ENCODE measurements around the gene CPOX.
A peak's percentile ranks its signal among the peaks of the same experiment; 100 is the strongest.
"Not testable (repeated sequence)": the region's sequence is repeated elsewhere in the genome, so short reads cannot be mapped to it uniquely, and the experiment has no call there.

The CPOX gene

GRCh38 chr3:98593046-98593936, at the start of gene CPOX:
TSS of gene CPOX (minus strand) at chr3:98593611. CDS start at chr3:98593504, 107 bp downstream.
- peak; percentile 50 to 62 for DNase-seq (ENCODE audit: low read depth in 2 of 2, low spot score in 1 of 2)

- DNase-seq (ENCODE audit: low read depth in 2 of 2, low spot score in 1 of 2): not testable (repeated sequence)
Measured at GRCh38 chr3:98642769-98643168, 49.4 kb upstream of the CPOX start.

- DNase-seq (ENCODE audit: low read depth in 2 of 2, low spot score in 1 of 2): not testable (repeated sequence)
Measured at GRCh38 chr3:98641756-98642155, 48.3 kb upstream of the CPOX start.

GRCh38 chr3:98638515-98638914, 45.1 kb upstream of the CPOX start:
- DNase-seq (ENCODE audit: low read depth in 2 of 2, low spot score in 1 of 2): not testable (repeated sequence)

GRCh38 chr3:98630416-98630815, 37.0 kb upstream of the CPOX start:
- DNase-seq (ENCODE audit: low read depth in 2 of 2, low spot score in 1 of 2): no peak

GRCh38 chr3:98628317-98628716, 34.9 kb upstream of the CPOX start:
- no peak for DNase-seq (ENCODE audit: low read depth in 2 of 2, low spot score in 1 of 2)

GRCh38 chr3:98626151-98626550, 32.7 kb upstream of the CPOX start:
- DNase-seq (ENCODE audit: low read depth in 2 of 2, low spot score in 1 of 2): no peak

- no peak for DNase-seq (ENCODE audit: low read depth in 2 of 2, low spot score in 1 of 2)
Measured at GRCh38 chr3:98623572-98624280, 30.3 kb upstream of the CPOX start.

- DNase-seq (ENCODE audit: low read depth in 2 of 2, low spot score in 1 of 2): no peak
Measured at GRCh38 chr3:98617841-98618240, 24.4 kb upstream of the CPOX start.

- DNase-seq (ENCODE audit: low read depth in 2 of 2, low spot score in 1 of 2): no peak
Measured at GRCh38 chr3:98613616-98614015, 20.2 kb upstream of the CPOX start.

GRCh38 chr3:98612996-98613517, 19.6 kb upstream of the CPOX start:
- no peak for DNase-seq (ENCODE audit: low read depth in 2 of 2, low spot score in 1 of 2)

GRCh38 chr3:98612587-98612986, 19.2 kb upstream of the CPOX start:
- no peak for DNase-seq (ENCODE audit: low read depth in 2 of 2, low spot score in 1 of 2)

GRCh38 chr3:98608029-98608428, 14.6 kb upstream of the CPOX start:
- DNase-seq (ENCODE audit: low read depth in 2 of 2, low spot score in 1 of 2): no peak

GRCh38 chr3:98603580-98603979, 10.2 kb upstream of the CPOX start:
- no peak for DNase-seq (ENCODE audit: low read depth in 2 of 2, low spot score in 1 of 2)

GRCh38 chr3:98602078-98602678, 8.8 kb upstream of the CPOX start:
- no peak for DNase-seq (ENCODE audit: low read depth in 2 of 2, low spot score in 1 of 2)

- no peak for DNase-seq (ENCODE audit: low read depth in 2 of 2, low spot score in 1 of 2)
Measured at GRCh38 chr3:98601180-98601579, 7.8 kb upstream of the CPOX start.

- no peak for DNase-seq (ENCODE audit: low read depth in 2 of 2, low spot score in 1 of 2)
Measured at GRCh38 chr3:98600412-98601095, 7.1 kb upstream of the CPOX start.

GRCh38 chr3:98599647-98600411, 6.4 kb upstream of the CPOX start:
- DNase-seq (ENCODE audit: low read depth in 2 of 2, low spot score in 1 of 2): no peak

GRCh38 chr3:98598492-98598891, 5.1 kb upstream of the CPOX start:
- no peak for DNase-seq (ENCODE audit: low read depth in 2 of 2, low spot score in 1 of 2)
